Right renal cortex interstitium (tissue), 3 donors: ENCODE data around the gene KIAA0586. TPM values are rescaled to one million over a fixed set of nuclear protein-coding genes. Genes with fewer than 3 reads are reported as not detected.
"Not testable (repeated sequence)": the region's sequence is repeated elsewhere in the genome, so short reads cannot be mapped to it uniquely, and the experiment has no call there.

Experiments
- DNase-seq, 3 donors: peaks; one replicate each; pipeline ENCODE4 v3.0.0-alpha.2; 2013; ENCODE audit warnings: low read depth in 3 of 3, low spot score in 2 of 3
- polyA plus RNA-seq, 3 donors: library from polyadenylated mRNA; unstranded; fragments of 120-200 nt; gene quantifications; one replicate each; pipeline ENCODE4 v1.2.1, GENCODE V29; 2013; ENCODE audit not compliant: insufficient read length in 3 of 3

The KIAA0586 gene
- polyA plus RNA-seq, 3 donors: 22.2 to 24.8 (median 23.1) TPM

GRCh38 chr14:58463147-58463546 is 35.6 kb downstream of the KIAA0586 start:
- DNase-seq: no peak

- no peak for DNase-seq
Observed at GRCh38 chr14:58464652-58465051, 37.1 kb downstream of the KIAA0586 start.

GRCh38 chr14:58465421-58465820 is 37.9 kb downstream of the KIAA0586 start:
- DNase-seq: no peak

- DNase-seq: no peak
Observed at GRCh38 chr14:58466459-58466858, 38.9 kb downstream of the KIAA0586 start.

- DNase-seq: no peak
Observed at GRCh38 chr14:58467575-58467974, 40.1 kb downstream of the KIAA0586 start.

GRCh38 chr14:58469309-58469708 is 41.8 kb downstream of the KIAA0586 start:
- no peak for DNase-seq

- DNase-seq: no peak
Observed at GRCh38 chr14:58476320-58476719, 48.8 kb downstream of the KIAA0586 start.

- DNase-seq: no peak
Observed at GRCh38 chr14:58477653-58478052, 50.1 kb downstream of the KIAA0586 start.

- DNase-seq: not testable (repeated sequence)
Observed at GRCh38 chr14:58478329-58478728, 50.8 kb downstream of the KIAA0586 start.

- DNase-seq: no peak
Observed at GRCh38 chr14:58479975-58480374, 52.5 kb downstream of the KIAA0586 start.

- DNase-seq: peak; percentile 14 to 23 (median 23)
Observed at GRCh38 chr14:58484176-58484575, 56.7 kb downstream of the KIAA0586 start.

- no peak for DNase-seq
Observed at GRCh38 chr14:58488550-58488949, 61.0 kb downstream of the KIAA0586 start.

GRCh38 chr14:58491593-58491992 is 64.1 kb downstream of the KIAA0586 start:
- DNase-seq: no peak

GRCh38 chr14:58492044-58492443 is 64.5 kb downstream of the KIAA0586 start:
- no peak for DNase-seq

GRCh38 chr14:58501214-58501816 is 73.8 kb downstream of the KIAA0586 start:
- peak; percentile 29 to 50 (median 35) for DNase-seq

- DNase-seq: no peak
Observed at GRCh38 chr14:58513272-58513671, 85.8 kb downstream of the KIAA0586 start.

- no peak for DNase-seq
Observed at GRCh38 chr14:58517592-58517991, 90.1 kb downstream of the KIAA0586 start.

- not testable (repeated sequence) for DNase-seq
Observed at GRCh38 chr14:58525691-58526090, 98.2 kb downstream of the KIAA0586 start.

- no peak for DNase-seq
Observed at GRCh38 chr14:58533446-58533845, 105.9 kb downstream of the KIAA0586 start.

- no peak for DNase-seq
Observed at GRCh38 chr14:58535044-58535443, 107.5 kb downstream of the KIAA0586 start.

GRCh38 chr14:58537004-58537403 is 109.5 kb downstream of the KIAA0586 start:
- no peak for DNase-seq

GRCh38 chr14:58540749-58541632 is 113.5 kb downstream of the KIAA0586 start:
- DNase-seq: no peak
